ENCODE results near the gene COX6B2.
A peak's percentile ranks its signal among the peaks of the same experiment; 100 is the strongest.

DNA sequence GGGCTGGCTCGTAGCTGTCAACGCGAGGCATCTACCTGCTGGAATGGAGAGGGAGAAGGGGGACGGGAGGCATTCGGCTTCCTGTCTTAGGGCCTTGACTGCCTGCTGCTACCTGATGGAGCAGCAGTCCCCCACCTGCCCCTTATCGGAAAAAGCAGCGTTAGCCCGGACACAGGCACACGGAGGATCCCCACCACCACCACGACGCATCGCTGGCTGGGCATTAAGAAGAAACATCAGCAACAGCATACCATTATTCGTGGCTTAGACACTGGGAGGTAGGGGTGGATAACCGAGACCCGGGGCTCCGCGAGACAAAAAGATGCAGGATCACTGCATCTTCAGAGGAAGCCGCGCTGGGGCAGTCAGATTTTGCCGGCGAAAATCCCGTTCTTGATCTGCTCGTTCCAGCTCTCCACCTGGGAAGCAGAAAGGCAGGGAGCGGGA lies 1.1 kb downstream of the COX6B2 start:
- TF ChIP-seq, protein P1, sequence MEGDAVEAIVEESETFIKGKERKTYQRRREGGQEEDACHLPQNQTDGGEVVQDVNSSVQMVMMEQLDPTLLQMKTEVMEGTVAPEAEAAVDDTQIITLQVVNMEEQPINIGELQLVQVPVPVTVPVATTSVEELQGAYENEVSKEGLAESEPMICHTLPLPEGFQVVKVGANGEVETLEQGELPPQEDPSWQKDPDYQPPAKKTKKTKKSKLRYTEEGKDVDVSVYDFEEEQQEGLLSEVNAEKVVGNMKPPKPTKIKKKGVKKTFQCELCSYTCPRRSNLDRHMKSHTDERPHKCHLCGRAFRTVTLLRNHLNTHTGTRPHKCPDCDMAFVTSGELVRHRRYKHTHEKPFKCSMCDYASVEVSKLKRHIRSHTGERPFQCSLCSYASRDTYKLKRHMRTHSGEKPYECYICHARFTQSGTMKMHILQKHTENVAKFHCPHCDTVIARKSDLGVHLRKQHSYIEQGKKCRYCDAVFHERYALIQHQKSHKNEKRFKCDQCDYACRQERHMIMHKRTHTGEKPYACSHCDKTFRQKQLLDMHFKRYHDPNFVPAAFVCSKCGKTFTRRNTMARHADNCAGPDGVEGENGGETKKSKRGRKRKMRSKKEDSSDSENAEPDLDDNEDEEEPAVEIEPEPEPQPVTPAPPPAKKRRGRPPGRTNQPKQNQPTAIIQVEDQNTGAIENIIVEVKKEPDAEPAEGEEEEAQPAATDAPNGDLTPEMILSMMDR (conservative IDR thresholded peaks at IDR 0.05 in 1 of 2, IDR thresholded peaks at IDR 0.05 in 1 of 2; ENCODE audit: low read depth in 1 of 2, low read length in 2 of 2): no peak
- peak; percentile 88 for TF ChIP-seq EZH2 (IDR thresholded peaks at IDR 0.05; ENCODE audit: low read length, missing control alignments)
